Mesenchymal stem cell (in vitro differentiated cells and primary cell): Measurements from ENCODE around the gene BRD4.

Experiments used
- DNase-seq: peaks from one replicate; pipeline ENCODE4 v3.0.0-alpha.2; 2013
- H2AFZ ChIP-seq: one replicate; pipeline ENCODE4 v1.6.1; 2013; ENCODE audit warnings: low read depth, mild to moderate bottlenecking, control low read depth, inconsistent platforms, low read length, moderate library complexity
- H2AK5ac ChIP-seq: 2 replicates; pipeline ENCODE4 v1.6.1; 2013; ENCODE audit warnings: low read length, moderate library complexity, mild to moderate bottlenecking, inconsistent platforms; ENCODE audit not compliant: severe bottlenecking
- H2BK120ac ChIP-seq: one replicate; pipeline ENCODE4 v1.6.1; 2013; ENCODE audit warnings: low read depth, mild to moderate bottlenecking, inconsistent platforms, low read length, moderate library complexity
- H2BK12ac ChIP-seq, 2 experiments: one replicate each; pipeline ENCODE4 v1.6.1; 2013; ENCODE audit warnings: inconsistent platforms in 2 of 2, low read length in 2 of 2, mild to moderate bottlenecking in 2 of 2, moderate library complexity in 2 of 2, control low read depth in 1 of 2
- H2BK15ac ChIP-seq: one replicate; pipeline ENCODE4 v1.6.1; 2013; ENCODE audit warnings: mild to moderate bottlenecking, low read depth, inconsistent platforms; ENCODE audit not compliant: poor library complexity, severe bottlenecking
- H2BK5ac ChIP-seq: 2 replicates; pipeline ENCODE4 v1.6.1; 2013; ENCODE audit warnings: low read depth, mild to moderate bottlenecking, low read length, control low read depth, inconsistent platforms; ENCODE audit not compliant: poor library complexity, severe bottlenecking
- H3K14ac ChIP-seq, 2 experiments: one replicate each; pipeline ENCODE4 v1.6.1; 2013; ENCODE audit warnings: inconsistent platforms in 2 of 2, low read length in 2 of 2, control low read depth in 1 of 2, mild to moderate bottlenecking in 1 of 2, moderate library complexity in 1 of 2
- H3K18ac ChIP-seq, 2 experiments: one replicate each; pipeline ENCODE4 v1.6.1; 2013; ENCODE audit warnings: inconsistent platforms in 2 of 2, low read length in 2 of 2, control low read depth in 1 of 2, low read depth in 1 of 2, mild to moderate bottlenecking in 1 of 2
- H3K23ac ChIP-seq, 2 experiments: one replicate each; pipeline ENCODE4 v1.6.1; 2013; ENCODE audit warnings: inconsistent platforms in 2 of 2, low read length in 2 of 2, mild to moderate bottlenecking in 2 of 2, moderate library complexity in 2 of 2, control low read depth in 1 of 2
- H3K27ac ChIP-seq: 2 replicates; pipeline ENCODE4 v1.5.1; 2013; ENCODE audit warnings: mild to moderate bottlenecking, moderate library complexity, low read length, control low read depth, inconsistent platforms; ENCODE audit not compliant: poor library complexity, severe bottlenecking
- H3K27me3 ChIP-seq, 2 experiments: 2 replicates each; pipeline versions ENCODE4 v1.6.1 to v1.7.0; 2013; ENCODE audit warnings: low read length in 2 of 2, mild to moderate bottlenecking in 2 of 2, moderate library complexity in 2 of 2, control low read depth in 1 of 2, inconsistent platforms in 1 of 2; ENCODE audit not compliant: control insufficient read depth in 1 of 2, insufficient read depth in 1 of 2
- H3K36me3 ChIP-seq, 2 experiments: 2 replicates each; pipeline versions ENCODE4 v1.6.1 to v1.7.0; 2013; ENCODE audit warnings: low read length in 2 of 2, control low read depth in 1 of 2, inconsistent platforms in 1 of 2, low read depth in 1 of 2, mild to moderate bottlenecking in 1 of 2; ENCODE audit not compliant: insufficient read depth in 2 of 2, control insufficient read depth in 1 of 2
- H3K4ac ChIP-seq, 2 experiments: one replicate each; pipeline ENCODE4 v1.6.1; 2013; ENCODE audit warnings: inconsistent platforms in 2 of 2, low read length in 2 of 2, mild to moderate bottlenecking in 2 of 2, moderate library complexity in 2 of 2, control low read depth in 1 of 2, low read depth in 1 of 2
- H3K4me1 ChIP-seq: 2 replicates; pipeline ENCODE4 v1.6.1; 2013; ENCODE audit warnings: low read depth, low read length, control low read depth; ENCODE audit not compliant: control insufficient read depth, insufficient read depth
- H3K4me2 ChIP-seq: 2 replicates; pipeline ENCODE4 v1.6.1; 2013; ENCODE audit warnings: low read length, mild to moderate bottlenecking, inconsistent platforms; ENCODE audit not compliant: poor library complexity, severe bottlenecking
- H3K4me3 ChIP-seq, 2 experiments: 2 replicates each; pipeline versions ENCODE4 v1.5.1 to v1.7.0; 2013; ENCODE audit warnings: low read length in 2 of 2, mild to moderate bottlenecking in 2 of 2, control low read depth in 1 of 2, low read depth in 1 of 2; ENCODE audit not compliant: insufficient read depth in 1 of 2
- H3K79me1 ChIP-seq: replicated peaks from 2 replicates; pipeline ENCODE4 v1.6.1; 2013; ENCODE audit warnings: mild to moderate bottlenecking, control low read depth, low read length, inconsistent platforms; ENCODE audit not compliant: poor library complexity, severe bottlenecking
- H3K9ac ChIP-seq: 2 replicates; pipeline ENCODE4 v1.7.0; 2013; ENCODE audit warnings: mild to moderate bottlenecking, low read length, moderate library complexity
- H3K9me3 ChIP-seq: 2 replicates; pipeline ENCODE4 v1.7.0; 2013; ENCODE audit warnings: mild to moderate bottlenecking, low read length; ENCODE audit not compliant: control insufficient read depth
- H4K8ac ChIP-seq: one replicate; pipeline ENCODE4 v1.6.1; 2013; ENCODE audit warnings: inconsistent platforms, mild to moderate bottlenecking, low read length, moderate library complexity
- H4K91ac ChIP-seq: one replicate; pipeline ENCODE4 v1.6.1; 2013; ENCODE audit warnings: mild to moderate bottlenecking, low read length, inconsistent platforms
- WGBS: methylation state at CpG from one replicate; pipeline ENCODE4 v1.1.7; 2013; ENCODE audit warnings: mixed read lengths; 5-methylcytosine and 5-hydroxymethylcytosine counted together

The BRD4 gene

GRCh38 chr19:15268928-15269253, 63.4 kb downstream of the BRD4 start:
- 90% methylated on average over 4 of the region's 5 CpGs for WGBS
- H3K9me3 ChIP-seq, result no peaks in the 10 kb centered on the region
- H3K27ac ChIP-seq, result no peak overlapping the region
- H3K27me3 ChIP-seq, result no peaks in the 10 kb centered on the region
- H4K8ac ChIP-seq, result no peak overlapping the region
- DNase-seq, result no peak
- no peak overlapping the region for H3K23ac ChIP-seq
- H3K36me3 ChIP-seq, result peaks cover 75 to 79% of the 10 kb centered on the region in 2 experiments
- H2BK120ac ChIP-seq, result no peak overlapping the region
- H2BK12ac ChIP-seq, result no peak overlapping the region
- no peak overlapping the region for H2BK5ac ChIP-seq
- no peak overlapping the region for H3K4me3 ChIP-seq
- no peak overlapping the region for H2BK15ac ChIP-seq
- H3K14ac ChIP-seq, result no peak overlapping the region
- no peak overlapping the region for H3K4me2 ChIP-seq
- no peak overlapping the region for H4K91ac ChIP-seq
- H3K79me1 ChIP-seq, result peaks cover 8% of the 10 kb centered on the region
- no peak overlapping the region for H3K18ac ChIP-seq
- no peak overlapping the region for H3K9ac ChIP-seq
- peaks cover 32% of the 10 kb centered on the region for H3K4me1 ChIP-seq
- H2AK5ac ChIP-seq, result no peak overlapping the region
- H2AFZ ChIP-seq, result no peak overlapping the region
- H3K4ac ChIP-seq, result no peak overlapping the region

- 67% methylated on average over 9 of the region's 12 CpGs for WGBS
- no peak overlapping the region for H2BK15ac ChIP-seq
- no peak overlapping the region for H3K14ac ChIP-seq
Observed at GRCh38 chr19:15268192-15268927, 64.0 kb downstream of the BRD4 start.

GRCh38 chr19:15266683-15267082, 65.7 kb downstream of the BRD4 start:
- Histone ChIP-seq H3K27me3 (no peaks in the 10 kb centered on the region), H4K91ac (no peak overlapping the region), H2AFZ (no peak overlapping the region), H2BK15ac (no peak overlapping the region), H3K9me3 (no peaks in the 10 kb centered on the region), H3K4me3 (no peak overlapping the region), H3K4ac (no peak overlapping the region), H3K9ac (no peak overlapping the region), H3K18ac (no peak overlapping the region), H3K4me1 (peaks cover 35% of the 10 kb centered on the region), H2BK120ac (no peak overlapping the region), H2BK12ac (peak overlapping the region in 1 of 2 experiments; percentile 15), H3K14ac (peak overlapping the region in 1 of 2 experiments; percentile 20), H3K79me1 (peaks cover 18% of the 10 kb centered on the region), H3K36me3 (peaks cover 81 to 87% of the 10 kb centered on the region in 2 experiments), H4K8ac (no peak overlapping the region), H3K4me2 (no peak overlapping the region), H3K27ac (no peak overlapping the region), H2BK5ac (no peak overlapping the region), H3K23ac (no peak overlapping the region), H2AK5ac (no peak overlapping the region)
- no peak for DNase-seq
- WGBS, result 100% methylated on average over 1 of the region's 1 CpG

More at GRCh38 chr19:15268192-15268927, 64.0 kb downstream of the BRD4 start:
- no peak overlapping the region for H3K4me2 ChIP-seq
- H3K4me3 ChIP-seq, result no peak overlapping the region
- H3K27ac ChIP-seq, result no peak overlapping the region
- peaks cover 12% of the 10 kb centered on the region for H3K79me1 ChIP-seq
- H4K91ac ChIP-seq, result no peak overlapping the region
- H3K9me3 ChIP-seq, result no peaks in the 10 kb centered on the region
- H3K36me3 ChIP-seq, result peaks cover 80 to 84% of the 10 kb centered on the region in 2 experiments
- no peak overlapping the region for H3K9ac ChIP-seq
- no peak overlapping the region for H2BK5ac ChIP-seq
- no peak overlapping the region for H3K18ac ChIP-seq
- no peak overlapping the region for H2AK5ac ChIP-seq
- no peak overlapping the region for H4K8ac ChIP-seq
- no peak overlapping the region for H2BK120ac ChIP-seq
- peak; percentile 46 for DNase-seq
- H2BK12ac ChIP-seq, result no peak overlapping the region
- H3K23ac ChIP-seq, result no peak overlapping the region
- H2AFZ ChIP-seq, result no peak overlapping the region
- no peaks in the 10 kb centered on the region for H3K27me3 ChIP-seq
- H3K4ac ChIP-seq, result no peak overlapping the region
- H3K4me1 ChIP-seq, result peaks cover 35% of the 10 kb centered on the region

- no peak overlapping the region for H2BK5ac ChIP-seq
Observed at GRCh38 chr19:15265850-15266248, 66.5 kb downstream of the BRD4 start.

More at GRCh38 chr19:15265850-15266248, 66.5 kb downstream of the BRD4 start:
- H2BK12ac ChIP-seq, result no peak overlapping the region
- H2BK120ac ChIP-seq, result no peak overlapping the region
- no peaks in the 10 kb centered on the region for H3K27me3 ChIP-seq
- WGBS, result 88% methylated on average over 8 of the region's 8 CpGs
- peak overlapping the region in 1 of 2 experiments; percentile 52 for H3K4me3 ChIP-seq
- no peak overlapping the region for H3K23ac ChIP-seq
- DNase-seq, result no peak
- peaks cover 35% of the 10 kb centered on the region for H3K4me1 ChIP-seq
- no peak overlapping the region for H4K91ac ChIP-seq
- H2AFZ ChIP-seq, result no peak overlapping the region
- H4K8ac ChIP-seq, result no peak overlapping the region
- no peak overlapping the region for H2BK15ac ChIP-seq
- H3K79me1 ChIP-seq, result peaks cover 15% of the 10 kb centered on the region
- peaks cover 78 to 84% of the 10 kb centered on the region in 2 experiments for H3K36me3 ChIP-seq
- H2AK5ac ChIP-seq, result no peak overlapping the region
- H3K9me3 ChIP-seq, result no peaks in the 10 kb centered on the region
- H3K14ac ChIP-seq, result no peak overlapping the region
- peak overlapping the region in 1 of 2 experiments; percentile 14 for H3K18ac ChIP-seq
- peak overlapping the region; percentile 24 for H3K9ac ChIP-seq
- peak overlapping the region; percentile 72 for H3K27ac ChIP-seq
- no peak overlapping the region for H3K4ac ChIP-seq
- no peak overlapping the region for H3K4me2 ChIP-seq
